LNCAP (cell line): ENCODE results near the gene TLNRD1.

ENCODE experiments used
- CTCF ChIP-seq: fragments of 450-650 bp; IDR thresholded peaks from 2 replicates; pipeline ENCODE4 v1.5.1; 2017; ENCODE audit warnings: mild to moderate bottlenecking

Gene TLNRD1

DNA sequence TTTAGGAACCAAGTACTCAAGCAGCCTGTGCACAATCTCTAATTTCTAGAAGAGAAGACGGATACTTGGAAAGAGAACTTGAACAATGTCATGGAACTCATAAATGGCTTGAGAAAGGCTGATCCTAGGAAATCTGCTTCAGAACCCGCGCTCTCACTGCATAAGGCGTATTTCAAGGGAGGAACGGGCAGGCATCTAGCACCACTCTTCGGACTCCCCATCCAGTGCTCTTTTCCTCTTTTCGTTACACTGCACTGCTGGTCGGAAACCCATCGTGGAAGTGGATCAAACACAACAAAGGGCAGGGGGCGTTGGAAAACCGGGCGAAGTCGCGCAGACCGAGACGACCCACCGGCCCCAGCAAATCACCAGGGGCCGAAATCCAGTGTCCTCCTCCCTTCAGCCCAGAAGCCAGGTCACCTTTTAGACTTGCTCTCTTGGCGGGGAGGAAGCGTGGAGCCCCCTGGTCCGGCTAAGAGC lies 539 bp upstream of the TLNRD1 start:
- no peak for TF ChIP-seq CTCF

DNA sequence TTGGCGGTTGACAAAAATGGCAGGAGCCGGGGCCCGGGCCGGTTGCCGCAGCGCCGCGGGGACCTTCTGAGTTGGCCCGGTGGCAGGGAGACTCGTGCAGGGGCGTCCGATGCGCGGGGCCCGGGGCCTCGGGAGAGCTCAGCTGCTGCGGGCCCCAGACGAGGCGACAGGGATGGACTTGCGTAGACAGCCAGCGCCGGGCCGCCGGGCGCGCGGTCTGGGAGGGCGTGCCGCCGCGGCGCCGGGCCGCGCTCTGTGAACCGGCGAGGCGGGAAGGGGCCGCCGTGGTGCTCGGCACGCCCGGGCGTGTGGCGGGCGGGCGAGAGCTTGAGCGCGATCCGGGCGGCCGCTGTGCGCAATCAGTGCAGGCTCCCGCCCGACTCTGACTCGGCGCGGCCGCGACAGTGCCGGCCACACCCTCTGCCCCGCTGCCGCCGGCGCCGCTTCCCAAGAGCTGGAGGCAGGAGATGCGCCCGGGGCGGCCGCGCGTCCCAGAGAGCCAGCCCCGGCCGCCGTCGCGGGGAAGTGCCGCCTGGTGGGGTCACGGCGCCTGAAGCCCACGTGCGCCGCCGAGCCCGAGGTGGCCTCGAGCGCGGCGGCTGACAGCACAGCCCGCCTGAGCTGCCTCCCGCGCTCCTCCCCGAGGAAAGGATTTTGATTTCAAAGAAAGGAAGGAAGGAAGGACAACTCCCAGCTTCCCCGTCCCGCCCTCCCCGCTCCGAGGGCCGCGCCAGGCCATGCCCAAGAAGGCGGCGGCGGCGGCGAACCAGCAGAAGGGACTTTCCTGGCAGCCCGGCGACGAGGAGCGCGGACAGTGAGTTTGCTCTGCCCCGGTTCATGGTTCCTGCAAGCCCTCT lies 657 bp downstream of the TLNRD1 start:
- no peak for TF ChIP-seq CTCF

- TF ChIP-seq CTCF: no peak
These were observed 1.2 kb downstream of the TLNRD1 start for GRCh38 chr15:81002009-81002330.

DNA sequence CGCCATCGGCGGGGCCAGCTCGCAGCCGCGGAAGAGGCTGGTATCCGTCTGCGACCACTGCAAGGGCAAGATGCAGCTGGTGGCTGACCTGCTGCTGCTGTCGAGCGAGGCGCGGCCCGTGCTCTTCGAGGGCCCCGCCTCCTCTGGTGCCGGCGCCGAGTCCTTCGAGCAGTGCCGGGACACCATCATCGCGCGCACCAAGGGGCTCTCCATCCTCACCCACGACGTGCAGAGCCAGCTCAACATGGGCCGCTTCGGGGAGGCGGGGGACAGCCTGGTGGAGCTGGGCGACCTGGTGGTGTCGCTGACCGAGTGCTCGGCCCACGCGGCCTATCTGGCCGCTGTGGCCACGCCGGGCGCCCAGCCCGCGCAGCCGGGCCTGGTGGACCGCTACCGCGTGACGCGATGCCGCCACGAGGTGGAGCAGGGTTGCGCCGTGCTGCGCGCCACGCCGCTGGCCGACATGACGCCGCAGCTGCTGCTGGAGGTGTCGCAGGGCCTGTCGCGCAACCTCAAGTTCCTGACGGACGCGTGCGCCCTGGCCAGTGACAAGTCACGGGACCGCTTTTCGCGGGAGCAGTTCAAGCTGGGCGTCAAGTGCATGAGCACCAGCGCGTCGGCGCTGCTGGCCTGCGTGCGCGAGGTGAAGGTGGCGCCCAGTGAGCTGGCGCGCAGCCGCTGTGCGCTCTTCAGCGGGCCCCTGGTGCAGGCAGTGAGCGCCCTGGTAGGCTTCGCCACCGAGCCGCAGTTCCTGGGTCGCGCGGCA lies 1.8 kb downstream of the TLNRD1 start:
- TF ChIP-seq CTCF: no peak

- TF ChIP-seq CTCF: no peak
These were observed 2.3 kb downstream of the TLNRD1 start for GRCh38 chr15:81003097-81003350.

- no peak for TF ChIP-seq CTCF
These were observed 5.4 kb downstream of the TLNRD1 start for GRCh38 chr15:81006124-81006523.

DNA sequence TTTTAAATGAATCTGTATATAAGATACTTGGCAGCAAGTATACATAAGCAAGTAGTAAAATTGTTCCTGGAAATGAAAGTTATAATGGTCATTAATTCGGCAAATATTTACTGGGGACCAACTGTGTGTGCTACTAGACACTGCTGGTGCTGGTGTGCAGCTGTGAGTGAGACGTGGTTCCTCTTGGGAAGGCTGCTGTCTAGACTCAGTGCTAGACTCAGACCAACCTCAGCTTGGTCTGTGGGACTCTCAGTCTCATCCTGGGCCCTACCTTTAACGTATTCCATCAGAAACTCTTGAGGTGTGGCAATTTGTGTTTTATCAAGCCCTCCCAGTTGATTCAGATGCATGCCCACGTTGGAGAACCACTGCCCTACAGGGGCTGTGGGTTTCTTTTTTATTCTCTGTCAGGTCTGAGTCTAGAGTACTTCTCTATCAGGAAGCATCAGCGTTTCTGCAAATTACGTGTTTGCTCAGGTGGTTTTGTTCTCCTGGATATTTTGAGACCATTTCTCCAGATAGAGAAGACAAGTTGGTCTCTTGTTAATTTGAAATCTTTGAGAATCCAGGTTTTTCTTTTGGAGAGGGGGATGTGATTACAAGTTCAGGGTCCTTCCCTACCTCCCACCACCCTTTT lies 6.8 kb downstream of the TLNRD1 start:
- TF ChIP-seq CTCF: no peak
